NT2/D1 (cell line): ENCODE measurements around the gene TMEM8B.

Experiments used
- YY1 ChIP-seq: IDR thresholded peaks from 2 replicates; pipeline ENCODE4 v1.6.1; 2011; ENCODE audit not compliant: insufficient read length, insufficient read depth
- ZNF274 ChIP-seq: IDR thresholded peaks from 2 replicates; pipeline ENCODE4 v1.6.1; 2011; ENCODE audit warnings: mild to moderate bottlenecking, low read depth, low read length

- TF ChIP-seq ZNF274 (no peak), YY1 (no peak)
Measured at GRCh38 chr9:35863583-35863982, 34.6 kb downstream of the TMEM8B start.
